Measurements from ENCODE around the gene GSTM1. TPM values are rescaled to one million over a fixed set of nuclear protein-coding genes. Genes with fewer than 3 reads are reported as not detected.

GSTM1 gene
- total and polyA plus RNA-seq, 2 donors (not counting 3 experiments of a cell fraction or from before 2014, with no cell fraction given): 35.5 TPM; not detected in 1

DNA sequence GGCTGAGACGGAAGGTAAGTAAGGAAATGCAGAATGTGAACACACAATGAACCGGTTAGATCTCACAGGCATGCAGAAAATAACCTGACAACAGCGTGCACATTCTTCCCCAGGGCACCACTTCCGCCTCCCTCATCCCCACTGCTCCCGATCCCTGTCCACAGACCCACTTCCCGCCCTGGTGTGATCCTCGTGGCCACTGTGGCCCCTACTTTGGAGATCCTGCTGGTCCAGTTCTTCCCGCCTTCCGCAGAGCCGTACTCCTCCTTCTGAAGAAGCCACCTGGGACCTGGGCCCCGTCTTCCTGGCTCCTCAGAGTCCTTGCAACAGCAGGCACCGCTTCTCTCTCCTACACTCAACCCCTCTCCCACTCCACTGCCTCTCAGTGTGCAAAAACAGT lies 33.1 kb upstream of the GSTM1 start:
- intact Hi-C loops (cut with micrococcal nuclease): no loop called here
- Histone ChIP-seq H3K36me3 (ENCODE audit: control insufficient read depth in 2 of 2, extremely low read depth in 1 of 2, insufficient read depth in 2 of 2, low read length in 2 of 2) (no peaks in the 10 kb centered on the region), H3K4me2 (ENCODE audit: insufficient read depth, low read length) (no peak overlapping the region), H3K9me1 (replicated peaks; ENCODE audit: control insufficient read depth, extremely low read depth, insufficient read depth, low read length) (no peaks in the 10 kb centered on the region), H3K79me2 (ENCODE audit: control insufficient read depth, insufficient read depth, low read length) (no peaks in the 10 kb centered on the region), H3K9me3 (replicated peaks; ENCODE audit: control insufficient read depth, insufficient read depth, low read length) (no peaks in the 10 kb centered on the region), H4K20me1 (replicated peaks; ENCODE audit: control insufficient read depth, extremely low read depth, insufficient read depth, low read length) (no peaks in the 10 kb centered on the region), H3K4me3 (replicated peaks in 1 of 3; ENCODE audit: insufficient read depth in 1 of 3, low read depth in 1 of 3, low read length in 3 of 3) (no peak overlapping the region), H3K9ac (replicated peaks; ENCODE audit: extremely low read depth, insufficient read depth, low read length) (no peak overlapping the region), H3K27me3 (ENCODE audit: control insufficient read depth in 2 of 2, insufficient read depth in 2 of 2, low read length in 2 of 2) (peaks cover 16 to 23% of the 10 kb centered on the region in 2 experiments), H2AFZ (ENCODE audit: low read depth, low read length) (no peak overlapping the region), H3K27ac (ENCODE audit: insufficient read depth, low read depth, low read length) (no peak overlapping the region), H3K4me1 (ENCODE audit: control insufficient read depth, extremely low read depth, insufficient read depth, low read length) (peaks cover 9% of the 10 kb centered on the region)
- dilution Hi-C loops (cut with MboI; ENCODE audit: extremely low pct_ligation_motif_present, low sequenced_read_pairs): no loop called here
- no peak for TF ChIP-seq MYC (IDR thresholded peaks at IDR 0.05; ENCODE audit: low read depth, low read length)
- TF ChIP-seq GATA2 (IDR thresholded peaks at IDR 0.05; ENCODE audit: insufficient read depth, insufficient read length, low read depth, low read length): no peak
- TF ChIP-seq JUN (IDR thresholded peaks at IDR 0.05; ENCODE audit: borderline replicate concordance, insufficient read depth, insufficient read length, low read depth): no peak
- no peak for TF ChIP-seq POLR2A (IDR thresholded peaks at IDR 0.05; ENCODE audit: low read depth, low read length)
- BruUV-seq (replicated peaks): no TSS peak
- no peak for FAIRE-seq
- POLR2A ChIA-PET: no interaction called here
- DNase-seq (ENCODE audit: low read depth, low spot score): no peak
- CTCF ChIA-PET: interaction anchor here (4.3 kb wide), 1 partner anchor 15 kb away, joined by 33 read pairs; no protein-coding TSS in a partner anchor

DNA sequence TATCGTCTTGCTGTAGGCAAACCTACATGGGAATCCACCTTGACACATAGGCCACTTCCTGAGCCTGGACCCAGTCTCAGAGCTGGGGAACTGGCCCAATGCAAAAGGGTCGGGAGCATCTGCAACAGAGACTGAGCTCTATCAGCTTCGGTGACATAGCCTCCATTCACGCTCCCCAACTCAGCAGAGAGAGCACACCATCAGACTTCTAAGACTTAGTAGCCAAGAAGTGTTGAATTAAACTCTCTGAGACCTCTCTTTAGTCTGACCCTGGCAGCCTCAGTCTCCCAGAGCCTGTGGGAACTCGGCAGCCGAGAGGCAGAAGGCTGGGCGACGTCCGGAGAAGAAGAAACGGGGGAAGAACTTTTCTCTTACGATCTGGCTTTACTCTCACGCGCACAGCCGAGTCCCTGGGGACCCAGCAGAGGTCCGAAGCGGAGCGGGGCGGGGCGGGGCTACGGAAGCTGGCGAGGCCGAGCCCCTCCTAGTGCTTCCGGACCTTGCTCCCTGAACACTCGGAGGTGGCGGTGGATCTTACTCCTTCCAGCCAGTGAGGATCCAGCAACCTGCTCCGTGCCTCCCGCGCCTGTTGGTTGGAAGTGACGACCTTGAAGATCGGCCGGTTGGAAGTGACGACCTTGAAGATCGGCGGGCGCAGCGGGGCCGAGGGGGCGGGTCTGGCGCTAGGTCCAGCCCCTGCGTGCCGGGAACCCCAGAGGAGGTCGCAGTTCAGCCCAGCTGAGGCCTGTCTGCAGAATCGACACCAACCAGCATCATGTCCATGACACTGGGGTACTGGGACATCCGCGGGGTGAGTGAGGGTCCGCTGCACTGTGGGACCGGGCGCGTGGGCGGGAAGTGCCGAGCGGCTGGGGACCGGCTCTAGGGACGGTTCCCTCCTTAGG lies 31.8 kb upstream of the GSTM1 start, which contains the start of gene GSTM4:
GSTM4 (plus strand) TSS at position 485 of the 905 bp plus-strand sequence; CDS start at position 776, 291 bp downstream.
- no TSS peak for BruUV-seq (replicated peaks)
- Histone ChIP-seq H3K4me2 (ENCODE audit: insufficient read depth, low read length) (peak within 1 kb of the TSS; percentile 70), H2AFZ (ENCODE audit: low read depth, low read length) (peak within 1 kb of the TSS; percentile 99), H3K27ac (ENCODE audit: insufficient read depth, low read depth, low read length) (no peak within 1 kb of the TSS), H3K4me3 (replicated peaks in 1 of 3; ENCODE audit: insufficient read depth in 1 of 3, low read depth in 1 of 3, low read length in 3 of 3) (peak within 1 kb of the TSS; percentile 57 to 68 (median 59)), H4K20me1 (replicated peaks; ENCODE audit: control insufficient read depth, extremely low read depth, insufficient read depth, low read length) (no peaks in the 10 kb centered on the region), H3K9me3 (replicated peaks; ENCODE audit: control insufficient read depth, insufficient read depth, low read length) (no peaks in the 10 kb centered on the region), H3K27me3 (ENCODE audit: control insufficient read depth in 2 of 2, insufficient read depth in 2 of 2, low read length in 2 of 2) (peaks cover 13 to 16% of the 10 kb centered on the region in 2 experiments), H3K79me2 (ENCODE audit: control insufficient read depth, insufficient read depth, low read length) (no peaks in the 10 kb centered on the region), H3K4me1 (ENCODE audit: control insufficient read depth, extremely low read depth, insufficient read depth, low read length) (peaks cover 9% of the 10 kb centered on the region), H3K9ac (replicated peaks; ENCODE audit: extremely low read depth, insufficient read depth, low read length) (peak within 1 kb of the TSS; percentile 27), H3K9me1 (replicated peaks; ENCODE audit: control insufficient read depth, extremely low read depth, insufficient read depth, low read length) (no peaks in the 10 kb centered on the region), H3K36me3 (ENCODE audit: control insufficient read depth in 2 of 2, extremely low read depth in 1 of 2, insufficient read depth in 2 of 2, low read length in 2 of 2) (no peaks in the 10 kb centered on the region)
- peak; percentile 69 for DNase-seq (ENCODE audit: low read depth, low spot score)
- POLR2A ChIA-PET: no interaction called here
- intact Hi-C loops (cut with micrococcal nuclease): no loop called here
- peak; percentile 79 for FAIRE-seq
- dilution Hi-C loops (cut with MboI; ENCODE audit: extremely low pct_ligation_motif_present, low sequenced_read_pairs): no loop called here
- CTCF ChIA-PET: interaction anchor here (1.0 to 4.3 kb wide), 4 partner anchors 16 to 329 kb away, joined by 3 to 33 read pairs (median 6); partner anchors contain the start of genes AHCYL1 and GSTM1
- TF ChIP-seq FOS (IDR thresholded peaks at IDR 0.05; ENCODE audit: borderline replicate concordance, insufficient read depth, low read length): no peak
- no peak for TF ChIP-seq POLR2A (IDR thresholded peaks at IDR 0.05; ENCODE audit: low read depth, low read length)
- TF ChIP-seq, protein P1, sequence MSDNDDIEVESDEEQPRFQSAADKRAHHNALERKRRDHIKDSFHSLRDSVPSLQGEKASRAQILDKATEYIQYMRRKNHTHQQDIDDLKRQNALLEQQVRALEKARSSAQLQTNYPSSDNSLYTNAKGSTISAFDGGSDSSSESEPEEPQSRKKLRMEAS (IDR thresholded peaks at IDR 0.05; ENCODE audit: insufficient read depth, insufficient read length): no peak
- TF ChIP-seq MYC (IDR thresholded peaks at IDR 0.05; ENCODE audit: low read depth, low read length): no peak
- no peak for TF ChIP-seq JUN (IDR thresholded peaks at IDR 0.05; ENCODE audit: borderline replicate concordance, insufficient read depth, insufficient read length, low read depth)
- no peak for TF ChIP-seq POLR2AphosphoS5 (IDR thresholded peaks at IDR 0.05; ENCODE audit: insufficient read depth, low read depth, low read length)
- no peak for TF ChIP-seq EZH2 (IDR thresholded peaks at IDR 0.05; ENCODE audit: borderline replicate concordance, low read depth, low read length, severe bottlenecking)
- TF ChIP-seq, protein P2, sequence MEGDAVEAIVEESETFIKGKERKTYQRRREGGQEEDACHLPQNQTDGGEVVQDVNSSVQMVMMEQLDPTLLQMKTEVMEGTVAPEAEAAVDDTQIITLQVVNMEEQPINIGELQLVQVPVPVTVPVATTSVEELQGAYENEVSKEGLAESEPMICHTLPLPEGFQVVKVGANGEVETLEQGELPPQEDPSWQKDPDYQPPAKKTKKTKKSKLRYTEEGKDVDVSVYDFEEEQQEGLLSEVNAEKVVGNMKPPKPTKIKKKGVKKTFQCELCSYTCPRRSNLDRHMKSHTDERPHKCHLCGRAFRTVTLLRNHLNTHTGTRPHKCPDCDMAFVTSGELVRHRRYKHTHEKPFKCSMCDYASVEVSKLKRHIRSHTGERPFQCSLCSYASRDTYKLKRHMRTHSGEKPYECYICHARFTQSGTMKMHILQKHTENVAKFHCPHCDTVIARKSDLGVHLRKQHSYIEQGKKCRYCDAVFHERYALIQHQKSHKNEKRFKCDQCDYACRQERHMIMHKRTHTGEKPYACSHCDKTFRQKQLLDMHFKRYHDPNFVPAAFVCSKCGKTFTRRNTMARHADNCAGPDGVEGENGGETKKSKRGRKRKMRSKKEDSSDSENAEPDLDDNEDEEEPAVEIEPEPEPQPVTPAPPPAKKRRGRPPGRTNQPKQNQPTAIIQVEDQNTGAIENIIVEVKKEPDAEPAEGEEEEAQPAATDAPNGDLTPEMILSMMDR (IDR thresholded peaks at IDR 0.05; ENCODE audit: extremely low read depth in 1 of 2, insufficient read depth in 1 of 2, low read depth in 1 of 2, low read length in 2 of 2): no peak
- no peak for TF ChIP-seq GATA2 (IDR thresholded peaks at IDR 0.05; ENCODE audit: insufficient read depth, insufficient read length, low read depth, low read length)

Measured in endothelial cell of umbilical vein (primary cell).